Stimulated activated CD4-positive, alpha-beta T cell treated with anti-CD3 and anti-CD28 coated beads, Interleukin-12 subunit alpha, Interleukin-12 subunit beta, amount 100 ng/mL, for 24 hours (primary cell): Measurements from ENCODE around the gene RHOU.
A peak's percentile ranks its signal among the peaks of the same experiment; 100 is the strongest.
"Not testable (repeated sequence)": the region's sequence is repeated elsewhere in the genome, so short reads cannot be mapped to it uniquely, and the experiment has no call there.

ENCODE experiments used
- DNase-seq, 2 experiments: peaks; one replicate each; pipeline ENCODE4 v3.0.0-alpha.2; 2020; ENCODE audit warnings: low read depth in 2 of 2

RHOU gene

GRCh38 chr1:228734881-228735801 is at the start of gene RHOU:
Gene RHOU (plus strand): TSS chr1:228735479. CDS start chr1:228735743, 264 bp downstream.
- peak; percentile 46 to 48 for DNase-seq

- DNase-seq = no peak
Observed at GRCh38 chr1:228687587-228687986, 47.7 kb upstream of the RHOU start.

GRCh38 chr1:228689255-228689654 is 46.0 kb upstream of the RHOU start:
- no peak for DNase-seq

GRCh38 chr1:228691211-228691610 is 44.1 kb upstream of the RHOU start:
- DNase-seq = no peak

- no peak for DNase-seq
Observed at GRCh38 chr1:228691926-228692325, 43.4 kb upstream of the RHOU start.

GRCh38 chr1:228694447-228694846 is 40.8 kb upstream of the RHOU start:
- DNase-seq = not testable (repeated sequence)

- DNase-seq = no peak
Observed at GRCh38 chr1:228695015-228695955, 40.0 kb upstream of the RHOU start.

- DNase-seq = no peak
Observed at GRCh38 chr1:228697207-228698016, 37.9 kb upstream of the RHOU start.

GRCh38 chr1:228698017-228698329 is 37.3 kb upstream of the RHOU start:
- DNase-seq = no peak

GRCh38 chr1:228702433-228702832 is 32.8 kb upstream of the RHOU start:
- DNase-seq = no peak

- DNase-seq = no peak
Observed at GRCh38 chr1:228706305-228706704, 29.0 kb upstream of the RHOU start.

GRCh38 chr1:228717081-228717480 is 18.2 kb upstream of the RHOU start:
- no peak for DNase-seq

GRCh38 chr1:228721407-228721806 is 13.9 kb upstream of the RHOU start:
- DNase-seq = no peak

GRCh38 chr1:228723287-228723686 is 12.0 kb upstream of the RHOU start:
- no peak for DNase-seq

GRCh38 chr1:228723921-228724320 is 11.4 kb upstream of the RHOU start:
- no peak for DNase-seq

- no peak for DNase-seq
Observed at GRCh38 chr1:228725178-228725577, 10.1 kb upstream of the RHOU start.

GRCh38 chr1:228727681-228728171 is 7.6 kb upstream of the RHOU start:
- DNase-seq = no peak

GRCh38 chr1:228732426-228732825 is 2.9 kb upstream of the RHOU start:
- no peak for DNase-seq

- DNase-seq = no peak
Observed at GRCh38 chr1:228733576-228733975, 1.7 kb upstream of the RHOU start.

GRCh38 chr1:228735871-228736586 is 750 bp downstream of the RHOU start:
- no peak for DNase-seq
